Measurements from ENCODE around the gene PKIG.

DNA sequence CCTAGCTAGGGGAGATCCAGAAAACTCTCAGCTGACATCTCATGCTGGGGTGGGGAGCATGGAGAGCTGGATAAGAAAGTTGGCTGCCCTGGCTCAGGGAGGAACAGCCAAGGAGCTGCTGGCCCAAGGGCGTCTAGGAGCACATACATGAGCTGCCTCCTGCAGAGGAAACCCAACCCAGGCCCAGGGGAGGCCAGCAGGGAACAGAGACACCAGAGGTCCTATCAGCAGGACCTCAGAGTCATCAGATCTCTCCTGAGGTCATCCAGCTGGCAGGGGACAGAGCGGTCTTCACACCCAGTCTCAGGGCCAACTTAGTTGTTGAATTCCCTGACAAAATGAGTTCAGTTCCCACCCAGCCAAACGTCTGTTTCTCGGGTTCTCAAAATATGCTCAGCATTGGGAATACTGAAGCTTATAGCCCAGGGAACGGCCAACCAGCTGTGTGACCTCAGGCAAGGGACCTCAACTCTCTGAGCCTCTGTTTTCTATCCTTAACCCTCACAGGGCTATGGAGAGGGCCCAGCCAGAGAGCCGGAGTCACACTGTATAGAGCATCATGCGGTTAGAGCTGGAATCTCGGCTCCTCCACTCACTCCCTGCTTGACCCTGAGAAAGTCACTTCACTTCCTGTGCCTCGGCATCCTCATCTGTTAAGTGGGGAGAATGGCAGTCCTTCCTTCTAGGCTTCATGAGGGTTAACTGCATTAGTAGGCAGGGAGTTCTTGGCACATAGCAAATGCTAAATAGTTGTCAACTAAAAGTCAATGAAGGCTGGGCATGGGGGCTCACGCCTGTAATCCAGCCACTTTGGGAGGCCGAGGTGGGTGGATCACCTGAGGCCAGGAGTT is 55.4 kb downstream of the PKIG start:
- TF ChIP-seq CTCF (IDR thresholded peaks at IDR 0.05 in 2 of 3, conservative IDR thresholded peaks at IDR 0.05 in 1 of 3; ENCODE audit: control insufficient read depth in 2 of 3, extremely low read depth in 1 of 3, insufficient read depth in 1 of 3, low read depth in 3 of 3, low read length in 3 of 3) (no peak), EP300 (IDR thresholded peaks at IDR 0.05; ENCODE audit: borderline replicate concordance in 1 of 2, control insufficient read depth in 1 of 2, low read depth in 2 of 2, low read length in 2 of 2) (no peak), MXI1 (IDR thresholded peaks at IDR 0.05; ENCODE audit: low read depth, low read length) (no peak), CEBPB (IDR thresholded peaks at IDR 0.05; ENCODE audit: borderline replicate concordance in 1 of 2, low read depth in 2 of 2, low read length in 2 of 2) (no peak), MEF2B (IDR thresholded peaks at IDR 0.05; ENCODE audit: partially characterized antibody, poor library complexity, severe bottlenecking) (no peak), BHLHE40 (IDR thresholded peaks at IDR 0.05; ENCODE audit: borderline replicate concordance in 1 of 2, low read depth in 2 of 2, low read length in 1 of 2) (no peak), IRF3 (IDR thresholded peaks at IDR 0.05) (no peak)
- TF ChIP-seq, protein P1, sequence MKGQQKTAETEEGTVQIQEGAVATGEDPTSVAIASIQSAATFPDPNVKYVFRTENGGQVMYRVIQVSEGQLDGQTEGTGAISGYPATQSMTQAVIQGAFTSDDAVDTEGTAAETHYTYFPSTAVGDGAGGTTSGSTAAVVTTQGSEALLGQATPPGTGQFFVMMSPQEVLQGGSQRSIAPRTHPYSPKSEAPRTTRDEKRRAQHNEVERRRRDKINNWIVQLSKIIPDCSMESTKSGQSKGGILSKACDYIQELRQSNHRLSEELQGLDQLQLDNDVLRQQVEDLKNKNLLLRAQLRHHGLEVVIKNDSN (IDR thresholded peaks at IDR 0.05; ENCODE audit: borderline replicate concordance, extremely low read length, insufficient read depth, low read depth, low read length) = no peak
